ENCODE data around the gene HOXA3.

DNA sequence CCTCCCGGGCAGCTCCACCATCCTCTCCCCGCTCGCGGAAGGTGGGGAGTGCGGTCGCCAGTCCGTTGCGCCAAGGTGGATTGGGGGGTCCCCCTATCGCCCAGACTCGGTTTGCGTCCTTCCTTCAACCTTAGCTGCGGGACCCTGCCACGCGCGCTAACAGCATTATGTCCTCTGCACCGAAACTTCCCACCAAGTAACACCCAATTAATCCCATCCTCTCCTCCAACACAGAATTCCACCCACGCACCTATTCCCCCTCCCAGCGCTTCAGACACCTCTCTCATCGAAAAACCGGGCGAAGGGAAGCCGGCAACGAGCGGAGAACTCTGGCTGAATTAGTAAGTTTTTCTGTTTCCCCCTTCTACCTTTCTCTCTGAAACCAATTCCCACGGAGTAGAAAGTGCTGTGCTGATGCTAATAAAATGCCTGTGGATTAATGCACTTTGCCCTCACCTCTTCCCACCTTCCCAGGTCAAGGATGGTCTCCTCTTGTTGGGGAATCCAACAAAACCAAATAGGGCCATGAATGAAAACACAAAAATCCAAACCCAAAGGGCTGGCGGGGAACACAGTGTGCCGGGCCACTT is 947 bp downstream of the HOXA3 start:
- TF ChIP-seq EZH2 (IDR thresholded peaks at IDR 0.05) (peak; percentile 81), EZH2phosphoT487 (IDR thresholded peaks at IDR 0.05) (peak; percentile 2)
- TF ChIP-seq, protein P1, sequence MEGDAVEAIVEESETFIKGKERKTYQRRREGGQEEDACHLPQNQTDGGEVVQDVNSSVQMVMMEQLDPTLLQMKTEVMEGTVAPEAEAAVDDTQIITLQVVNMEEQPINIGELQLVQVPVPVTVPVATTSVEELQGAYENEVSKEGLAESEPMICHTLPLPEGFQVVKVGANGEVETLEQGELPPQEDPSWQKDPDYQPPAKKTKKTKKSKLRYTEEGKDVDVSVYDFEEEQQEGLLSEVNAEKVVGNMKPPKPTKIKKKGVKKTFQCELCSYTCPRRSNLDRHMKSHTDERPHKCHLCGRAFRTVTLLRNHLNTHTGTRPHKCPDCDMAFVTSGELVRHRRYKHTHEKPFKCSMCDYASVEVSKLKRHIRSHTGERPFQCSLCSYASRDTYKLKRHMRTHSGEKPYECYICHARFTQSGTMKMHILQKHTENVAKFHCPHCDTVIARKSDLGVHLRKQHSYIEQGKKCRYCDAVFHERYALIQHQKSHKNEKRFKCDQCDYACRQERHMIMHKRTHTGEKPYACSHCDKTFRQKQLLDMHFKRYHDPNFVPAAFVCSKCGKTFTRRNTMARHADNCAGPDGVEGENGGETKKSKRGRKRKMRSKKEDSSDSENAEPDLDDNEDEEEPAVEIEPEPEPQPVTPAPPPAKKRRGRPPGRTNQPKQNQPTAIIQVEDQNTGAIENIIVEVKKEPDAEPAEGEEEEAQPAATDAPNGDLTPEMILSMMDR (IDR thresholded peaks at IDR 0.05) = no peak

All from neural progenitor cell (in vitro differentiated cells).